Activated CD4-positive, CD25-positive, alpha-beta regulatory T cell (primary cell): ENCODE measurements around the gene DRICH1.
"Not testable (repeated sequence)": the region's sequence is repeated elsewhere in the genome, so short reads cannot be mapped to it uniquely, and the experiment has no call there.

Source experiments
- DNase-seq, 4 experiments: peaks; one replicate each; lab custom pipeline; 2025; lab: John Stamatoyannopoulos, UW

DRICH1 gene

DNA sequence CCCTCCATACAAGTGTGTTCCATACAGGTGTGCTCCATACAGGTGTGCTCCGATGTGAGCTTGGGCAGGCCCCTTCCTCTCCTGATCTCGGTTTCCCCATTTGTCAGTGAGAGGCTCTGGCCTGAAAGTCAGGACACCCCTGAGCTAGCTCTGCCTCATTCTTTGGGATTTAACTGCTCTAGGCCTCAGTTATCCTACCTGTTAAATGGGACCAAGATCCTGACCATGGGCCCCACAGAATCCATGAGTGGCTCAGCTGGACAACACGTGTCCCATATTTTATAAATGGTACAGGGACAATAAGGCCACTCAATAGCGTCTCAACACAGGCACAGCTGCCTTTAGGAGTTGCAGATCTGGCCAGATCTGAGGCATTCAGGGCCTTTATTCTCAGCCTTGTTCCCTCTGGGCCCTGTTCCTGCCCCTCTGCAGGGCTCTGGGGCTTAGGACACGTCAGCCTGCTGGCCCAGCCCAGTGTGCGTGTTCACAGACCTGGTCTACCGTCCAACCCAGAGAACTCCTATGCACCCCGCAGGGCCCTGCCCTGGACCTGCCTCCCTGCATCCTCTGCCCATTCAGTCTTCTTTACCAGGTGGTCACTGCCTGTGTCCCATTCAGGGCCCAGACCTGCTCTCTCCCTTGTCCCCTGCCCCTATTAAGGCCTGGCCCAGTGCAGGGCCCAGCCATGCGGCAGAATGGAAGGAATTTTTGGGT is 33.2 kb downstream of the DRICH1 start:
- DNase-seq: no peak

GRCh38 chr22:23597576-23598268 is 34.4 kb downstream of the DRICH1 start:
- DNase-seq: not testable (repeated sequence)

DNA sequence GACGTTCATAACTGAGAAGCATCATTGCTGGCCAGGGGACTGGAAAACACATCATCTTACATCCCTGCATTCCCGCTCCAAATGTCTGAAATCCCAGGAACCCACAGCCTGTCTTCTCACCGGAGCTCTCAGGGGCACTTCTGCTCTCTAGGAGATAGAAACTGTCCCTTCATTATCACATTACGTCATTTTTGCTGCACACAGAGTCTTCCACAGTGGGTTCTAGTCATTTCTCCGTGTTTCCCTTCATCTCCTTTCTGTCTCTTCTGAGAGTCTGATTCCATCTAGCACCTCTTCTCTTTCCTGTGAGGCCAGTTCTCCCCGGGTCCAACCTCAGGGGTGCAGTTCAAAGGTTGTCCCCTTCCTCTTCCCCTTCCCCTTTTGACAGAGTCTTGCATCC is 36.2 kb downstream of the DRICH1 start:
- not testable (repeated sequence) for DNase-seq

DNA sequence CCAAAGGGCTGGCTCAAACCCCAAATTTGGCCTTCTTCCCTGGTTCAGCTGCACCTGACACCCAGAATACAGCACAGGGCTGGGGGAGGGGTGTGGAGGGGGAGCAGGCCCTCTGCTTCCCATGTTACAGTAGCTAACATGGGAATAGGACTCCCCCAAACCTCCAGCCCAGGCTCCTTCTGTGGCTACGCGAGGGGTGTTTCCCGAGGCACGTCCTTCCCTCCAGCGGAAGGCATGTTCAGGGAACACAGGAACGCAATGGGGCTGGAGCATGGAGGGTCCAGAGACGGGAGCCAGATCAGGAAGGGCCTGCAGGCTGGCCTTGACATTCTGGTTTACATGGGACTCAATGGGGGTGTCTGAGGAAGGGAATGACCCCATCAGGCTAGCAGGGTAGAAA is 40.3 kb downstream of the DRICH1 start:
- DNase-seq: no peak

- peak; percentile 10 to 22 (median 21) for DNase-seq
These were observed 40.8 kb downstream of the DRICH1 start for GRCh38 chr22:23591201-23591791.

DNA sequence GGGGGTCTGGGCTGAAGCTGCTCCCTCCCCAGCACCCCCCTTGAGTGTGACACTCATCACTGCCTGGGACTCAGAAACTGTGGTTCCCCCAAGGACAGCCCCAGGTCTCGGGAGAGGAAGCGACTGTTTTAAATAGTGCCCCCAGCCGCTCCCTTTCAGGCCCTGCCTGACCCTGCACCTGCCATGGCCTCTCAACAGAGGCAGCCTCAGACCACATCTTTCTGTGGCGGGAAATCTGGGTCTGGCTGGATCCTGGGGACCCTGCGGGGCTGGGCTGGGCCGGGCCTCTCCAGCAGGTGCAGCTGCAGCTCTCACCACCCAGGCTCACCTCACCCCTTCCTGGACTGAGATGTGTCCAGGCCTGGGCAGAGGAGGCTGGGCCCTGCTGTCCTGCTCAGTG is 48.3 kb downstream of the DRICH1 start:
- DNase-seq: no peak

- no peak for DNase-seq
These were observed 49.0 kb downstream of the DRICH1 start for GRCh38 chr22:23583153-23583552.

GRCh38 chr22:23581260-23581650 is 50.9 kb downstream of the DRICH1 start:
- no peak for DNase-seq

DNA sequence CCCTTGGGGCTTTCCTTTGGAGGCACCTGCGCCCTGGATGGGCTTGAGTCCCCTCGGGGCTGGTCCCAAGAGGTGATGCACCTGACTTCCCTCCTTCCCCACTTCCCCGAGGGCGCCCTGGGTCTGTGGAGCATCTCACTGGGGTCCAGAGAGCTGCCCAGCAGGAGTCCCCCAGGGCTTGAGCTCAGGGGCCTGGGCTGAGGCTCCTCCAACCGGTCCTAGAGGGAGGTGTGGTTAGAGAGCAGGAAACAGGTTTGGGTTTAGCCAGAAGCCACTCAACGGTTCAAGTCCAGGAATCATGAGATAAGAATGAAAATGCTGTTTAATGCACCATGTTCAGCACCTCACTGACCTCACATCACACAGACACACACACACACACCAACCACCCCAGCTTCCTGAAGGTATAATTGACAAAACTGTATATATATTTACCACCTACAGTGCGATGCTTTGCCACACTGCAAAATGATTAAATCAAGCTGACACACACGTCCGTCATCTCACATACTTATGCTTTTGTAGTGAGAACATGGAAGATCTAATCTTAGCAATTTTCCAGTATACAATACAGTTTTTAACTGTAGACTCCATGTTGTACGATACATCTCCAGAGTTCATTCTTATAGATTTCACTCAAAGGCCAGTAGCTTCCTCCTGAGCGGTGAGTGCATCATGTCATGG is 51.4 kb downstream of the DRICH1 start:
- DNase-seq: no peak

GRCh38 chr22:23579870-23580575 is 52.1 kb downstream of the DRICH1 start, which contains the start of gene IGLL1:
IGLL1 (minus strand) TSS chr22:23580290; CDS start chr22:23580190, 100 bp downstream.
- no peak for DNase-seq

DNA sequence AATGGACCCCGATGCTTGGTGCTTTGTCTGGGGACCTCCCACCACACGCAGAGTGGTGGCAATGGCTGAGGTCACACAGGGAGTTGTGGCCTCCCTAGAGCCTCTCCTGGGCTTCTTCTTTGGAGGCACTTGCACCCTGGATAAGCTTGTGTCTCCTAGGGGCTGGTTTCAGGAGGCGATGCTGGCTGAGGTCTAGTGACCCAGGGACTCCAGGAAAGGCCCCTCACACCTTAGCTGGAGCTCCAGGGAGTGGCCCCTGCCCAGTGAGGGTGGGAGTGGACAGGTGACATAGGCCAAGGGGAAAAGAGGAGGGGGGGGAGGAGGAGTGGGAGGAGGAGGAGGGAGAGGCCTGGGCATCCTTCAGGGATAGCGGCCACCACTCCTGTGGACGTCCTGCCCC is 52.8 kb downstream of the DRICH1 start:
- DNase-seq: no peak

GRCh38 chr22:23578306-23578705 is 53.8 kb downstream of the DRICH1 start:
- no peak for DNase-seq

- no peak for DNase-seq
These were observed 55.4 kb downstream of the DRICH1 start for GRCh38 chr22:23576681-23577080.

DNA sequence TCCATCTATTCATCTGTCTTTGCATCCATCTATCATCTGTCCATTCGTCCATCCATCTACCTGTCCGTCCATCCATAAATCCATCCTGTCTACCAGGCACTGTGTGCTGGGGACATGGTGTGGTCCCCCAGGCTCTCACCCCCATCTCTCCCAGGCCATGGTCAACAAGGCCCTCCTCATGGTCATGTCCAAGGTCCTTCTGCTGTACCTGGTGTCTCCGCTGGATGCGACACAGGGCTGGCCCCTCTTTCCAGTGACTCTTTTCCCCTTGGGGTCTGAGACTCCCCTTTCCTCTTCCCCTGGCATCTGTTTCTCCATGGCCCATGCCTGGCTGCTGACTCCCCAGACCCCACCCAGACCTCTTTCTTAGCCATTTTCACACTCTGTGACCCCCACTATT is 56.5 kb downstream of the DRICH1 start:
- no peak for DNase-seq

DNA sequence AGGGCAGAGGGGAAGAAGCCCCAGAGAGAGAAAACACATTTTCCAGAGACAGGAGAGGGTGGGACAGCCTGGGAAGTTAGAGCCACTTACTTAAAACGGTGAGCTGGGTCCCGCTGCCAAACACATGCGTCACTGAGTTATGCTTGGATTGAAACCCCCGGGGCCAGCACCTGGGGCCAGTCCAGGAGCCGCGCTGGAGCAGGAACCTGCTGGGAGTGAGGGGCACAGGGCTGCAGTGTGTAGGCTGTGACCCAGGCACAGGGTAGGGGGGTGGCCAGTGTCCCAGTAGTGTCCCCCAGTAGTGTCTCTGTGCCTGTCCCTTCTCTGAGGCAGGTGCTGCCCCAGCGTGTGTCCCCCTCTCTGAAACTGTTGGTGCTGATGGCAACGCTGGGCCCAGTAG is 57.2 kb downstream of the DRICH1 start:
- no peak for DNase-seq

- DNase-seq: no peak
These were observed 57.7 kb downstream of the DRICH1 start for GRCh38 chr22:23574371-23574811.

- not testable (repeated sequence) for DNase-seq
These were observed 58.4 kb downstream of the DRICH1 start for GRCh38 chr22:23573701-23574235.

DNA sequence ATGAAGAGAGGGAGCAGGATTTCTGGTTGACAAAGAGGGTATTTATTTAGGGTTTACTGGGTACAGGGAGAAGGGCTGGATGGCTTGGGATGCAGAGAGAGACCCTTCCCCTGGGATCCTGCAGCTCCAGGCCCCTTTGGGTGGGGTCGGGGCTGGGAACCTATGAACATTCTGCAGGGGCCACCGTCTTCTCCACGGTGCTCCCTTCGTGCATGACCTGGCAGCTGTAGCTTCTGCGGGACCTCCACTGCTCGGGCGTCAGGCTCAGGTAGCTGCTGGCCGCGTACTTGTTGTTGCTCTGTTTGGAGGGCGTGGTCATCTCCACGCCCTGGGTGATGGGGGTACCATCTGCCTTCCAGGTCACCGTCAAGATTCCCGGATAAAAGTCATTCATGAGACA is 59.0 kb downstream of the DRICH1 start:
- DNase-seq: not testable (repeated sequence)

GRCh38 chr22:23571486-23571885 is 60.6 kb downstream of the DRICH1 start:
- no peak for DNase-seq

- DNase-seq: no peak
These were observed 61.4 kb downstream of the DRICH1 start for GRCh38 chr22:23570681-23571080.

GRCh38 chr22:23569716-23570115 is 62.4 kb downstream of the DRICH1 start:
- DNase-seq: no peak

DNA sequence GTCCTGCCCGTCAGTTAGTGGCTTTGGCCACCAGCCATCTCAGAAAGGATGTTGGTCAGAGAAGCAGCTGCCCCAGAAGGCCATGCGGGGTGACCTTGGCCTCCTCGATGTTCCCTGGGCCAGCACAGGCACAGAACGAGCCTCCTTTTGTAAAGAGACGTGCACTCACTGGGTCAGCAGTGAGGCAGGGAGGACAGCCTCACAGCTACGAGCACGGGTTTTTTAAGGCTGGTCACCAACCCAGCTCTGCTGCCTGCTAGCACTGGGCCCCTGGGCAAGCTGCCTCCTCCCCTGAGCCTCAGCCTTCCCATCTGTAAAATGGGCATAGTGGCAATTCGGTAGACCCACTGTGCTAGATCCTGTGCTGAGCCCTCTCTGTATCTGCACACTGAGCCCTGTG is 62.8 kb downstream of the DRICH1 start:
- no peak for DNase-seq
